Gastrocnemius medialis (tissue), 4 donors: Measurements from ENCODE around the gene SERPINA6.

ENCODE experiments used
- CTCF ChIP-seq, 5 experiments: fragments of 450-650 bp in 3 of 5; fragments of 200-600 bp in 2 of 5; sonication (generic) in 2 of 5; IDR thresholded peaks in 4 of 5; conservative IDR thresholded peaks in 1 of 5; 1 replicate in 4 of 5; 2 replicates in 1 of 5; pipeline ENCODE4 v1.5.1; 2016 to 2019; ENCODE audit warnings: antibody characterized with exemption in 5 of 5, mild to moderate bottlenecking in 3 of 5, moderate library complexity in 3 of 5
- POLR2A ChIP-seq, 2 donors: fragments of 450-650 bp; IDR thresholded peaks; one replicate each; pipeline ENCODE4 v1.6.1; 2017; ENCODE audit warnings: antibody characterized with exemption in 2 of 2, mild to moderate bottlenecking in 2 of 2, moderate library complexity in 2 of 2

DNA sequence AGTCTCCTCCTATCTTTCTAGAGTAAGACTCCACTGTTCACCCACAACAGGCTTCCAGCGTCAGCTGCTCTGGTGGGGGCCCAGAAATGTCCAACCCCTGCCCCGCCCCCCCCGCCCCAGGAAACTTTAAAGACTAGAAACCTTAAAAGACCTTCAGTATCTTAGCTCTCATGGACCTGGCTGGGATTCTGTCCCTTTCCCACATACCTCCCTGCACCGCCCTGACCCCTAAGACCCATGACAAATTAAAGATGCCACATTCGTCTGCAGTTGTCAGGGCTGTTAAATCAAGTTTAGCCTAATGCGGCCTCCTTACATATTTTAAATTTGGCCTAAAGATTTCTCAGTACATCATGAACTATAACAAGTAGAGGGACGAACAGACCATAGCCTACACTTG lies 20.0 kb downstream of the SERPINA6 start:
- no peak for TF ChIP-seq POLR2A (IDR thresholded peaks at IDR 0.05)
- no peak for TF ChIP-seq CTCF (IDR thresholded peaks at IDR 0.05 in 4 of 5, conservative IDR thresholded peaks at IDR 0.05 in 1 of 5)
